Middle frontal gyrus (tissue), 1 donor: ENCODE data around the gene MXRA7.

Source experiments
- DNase-seq: peaks from one replicate; pipeline ENCODE4 v3.0.0-alpha.2; 2015; ENCODE audit warnings: low spot score; ENCODE audit errors: extremely low spot score

MXRA7 gene

GRCh38 chr17:76678330-76678729 lies 32.4 kb downstream of the MXRA7 start:
- DNase-seq = no peak

DNA sequence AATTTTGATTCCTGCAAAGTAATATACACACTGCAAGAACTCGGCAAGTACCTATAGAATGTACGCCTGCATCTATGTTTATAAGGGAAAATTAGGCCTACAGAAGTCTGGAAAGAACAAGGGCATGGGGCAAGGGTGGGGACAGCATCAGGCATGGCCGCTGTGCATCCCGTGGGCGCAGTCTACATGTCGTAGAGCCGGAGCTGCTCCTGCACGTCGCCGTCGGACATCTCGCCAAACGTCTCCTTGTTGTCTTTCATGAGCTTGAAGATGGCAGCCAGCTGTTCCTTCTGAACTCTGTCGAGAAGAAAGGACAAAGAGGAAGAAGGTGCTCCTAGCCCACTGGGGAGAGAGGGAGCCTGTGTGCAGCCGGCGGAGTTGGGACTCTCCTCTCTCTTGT lies 33.4 kb downstream of the MXRA7 start:
- no peak for DNase-seq

DNA sequence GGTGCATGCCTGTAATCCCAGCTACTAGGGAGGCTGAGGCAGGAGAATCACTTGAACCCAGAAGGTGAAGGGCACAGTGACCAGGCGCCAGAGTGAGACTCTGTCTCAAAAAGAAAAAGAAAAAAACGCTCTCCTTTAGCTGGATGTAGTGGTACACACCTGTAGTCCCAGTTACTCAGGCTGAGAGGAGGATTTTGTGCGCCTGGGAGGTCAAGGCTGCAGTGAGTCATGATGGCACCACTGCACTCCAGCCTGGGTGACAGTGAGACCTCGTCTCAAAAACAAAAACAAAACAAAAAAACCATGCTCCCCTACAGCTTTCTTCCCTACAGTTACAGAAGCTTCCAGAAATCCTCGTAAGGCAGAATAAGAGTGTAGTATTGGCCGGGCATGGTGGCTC lies 34.1 kb downstream of the MXRA7 start:
- DNase-seq = no peak

GRCh38 chr17:76675648-76676047 lies 35.1 kb downstream of the MXRA7 start:
- no peak for DNase-seq

GRCh38 chr17:76674600-76674999 lies 36.2 kb downstream of the MXRA7 start:
- DNase-seq = no peak

- no peak for DNase-seq
These were observed 37.0 kb downstream of the MXRA7 start for GRCh38 chr17:76673729-76674128.

- no peak for DNase-seq
These were observed 37.9 kb downstream of the MXRA7 start for GRCh38 chr17:76672892-76673291.

- no peak for DNase-seq
These were observed 38.4 kb downstream of the MXRA7 start for GRCh38 chr17:76672270-76672851.

DNA sequence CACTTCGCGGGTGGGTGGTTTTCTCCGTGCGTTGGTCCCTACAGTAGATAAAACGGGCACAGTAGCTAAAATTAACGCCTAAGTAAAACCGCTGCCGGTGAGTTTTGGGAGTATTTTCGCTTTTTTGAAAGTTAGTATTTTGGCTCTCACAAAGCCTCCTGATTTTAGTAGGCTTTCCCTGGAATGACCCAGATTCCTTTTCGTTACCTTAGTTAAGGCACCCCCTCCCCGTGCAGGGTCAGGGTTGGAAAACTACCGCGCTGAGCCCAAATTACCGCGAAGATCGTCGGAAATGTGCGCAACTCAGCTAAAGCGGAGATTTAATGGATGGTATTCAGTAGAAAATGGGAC lies 38.9 kb downstream of the MXRA7 start:
- DNase-seq = no peak

- DNase-seq = peak; percentile 99
These were observed 39.4 kb downstream of the MXRA7 start for GRCh38 chr17:76671123-76671911.

- no peak for DNase-seq
These were observed 40.0 kb downstream of the MXRA7 start for GRCh38 chr17:76670718-76671122.

GRCh38 chr17:76670020-76670717 lies 40.6 kb downstream of the MXRA7 start:
- no peak for DNase-seq

GRCh38 chr17:76667786-76668453 lies 42.8 kb downstream of the MXRA7 start:
- DNase-seq = no peak

GRCh38 chr17:76667491-76667755 lies 43.3 kb downstream of the MXRA7 start:
- no peak for DNase-seq

DNA sequence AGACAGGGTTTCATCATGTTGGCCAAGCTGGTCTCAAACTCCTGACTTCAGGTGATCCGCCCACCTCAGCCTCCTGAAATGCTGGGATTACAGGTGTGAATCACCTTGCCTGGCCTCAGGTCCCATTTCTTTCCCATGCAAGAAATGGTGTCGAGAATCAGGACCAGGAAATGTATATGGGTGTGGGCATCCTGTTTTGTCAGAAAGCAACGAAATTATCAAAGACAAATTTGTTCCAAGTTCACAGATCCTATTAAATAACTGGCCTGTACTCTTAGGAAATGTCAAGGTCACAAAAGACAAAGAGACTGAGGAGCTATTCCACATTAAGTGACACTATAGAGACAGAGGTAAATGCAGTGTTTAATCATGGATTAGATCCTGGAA lies 50.1 kb downstream of the MXRA7 start:
- DNase-seq = no peak

- DNase-seq = no peak
These were observed 50.7 kb downstream of the MXRA7 start for GRCh38 chr17:76659928-76660655.

- no peak for DNase-seq
These were observed 52.5 kb downstream of the MXRA7 start for GRCh38 chr17:76658242-76658662.

DNA sequence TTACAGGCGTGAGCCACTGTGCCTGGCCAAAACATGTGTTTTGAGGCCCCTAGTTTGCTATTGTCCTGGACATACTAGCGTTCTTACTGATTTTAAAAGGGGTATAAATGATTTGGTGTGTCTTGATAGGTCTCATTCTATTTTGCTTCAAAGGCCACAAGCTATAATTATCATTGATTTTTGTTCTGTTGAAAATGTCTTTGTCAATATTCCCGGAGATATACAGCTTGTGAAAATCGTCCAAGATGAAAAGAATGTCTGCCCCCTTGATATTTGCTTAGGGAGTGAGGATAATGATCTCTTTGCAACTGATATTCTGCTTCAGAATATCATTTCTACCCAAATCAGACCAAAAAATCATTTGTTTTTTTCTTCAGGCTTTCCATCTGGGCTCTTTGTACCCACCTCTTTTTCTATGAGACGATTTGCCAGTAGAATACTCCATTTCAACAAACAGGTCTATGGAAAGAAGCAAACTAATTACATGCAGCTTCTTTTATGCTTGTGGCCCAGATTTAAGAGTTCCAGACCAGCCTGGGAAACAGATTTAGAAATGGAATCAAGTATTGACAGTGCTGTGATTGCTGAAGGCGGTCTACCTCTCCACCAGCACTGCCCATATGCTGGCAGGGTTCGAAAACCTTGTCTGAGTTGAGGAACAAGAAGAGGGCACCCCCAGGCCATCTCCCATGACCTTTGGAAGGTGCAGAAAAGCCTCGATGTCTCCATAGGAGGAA lies 53.1 kb downstream of the MXRA7 start:
- DNase-seq = no peak

DNA sequence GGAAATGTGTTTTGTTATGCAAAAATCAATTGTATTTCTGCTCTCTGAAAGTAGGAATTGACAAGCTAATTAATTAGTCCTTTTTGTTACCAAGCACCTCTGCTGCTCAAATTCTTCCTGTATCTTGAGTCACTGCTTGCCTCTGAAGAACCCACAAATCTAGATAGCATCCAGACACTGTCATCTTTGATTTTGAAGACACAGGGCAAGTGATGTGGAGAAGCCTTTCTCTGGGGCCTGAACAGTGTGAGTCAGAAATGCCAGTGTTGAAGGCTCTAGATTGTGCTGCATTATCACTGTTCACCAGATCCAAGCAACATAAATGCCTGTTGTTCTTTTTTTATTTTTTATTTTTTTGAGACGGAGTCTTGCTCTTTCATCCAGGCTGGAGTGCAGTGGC lies 56.4 kb downstream of the MXRA7 start:
- no peak for DNase-seq

DNA sequence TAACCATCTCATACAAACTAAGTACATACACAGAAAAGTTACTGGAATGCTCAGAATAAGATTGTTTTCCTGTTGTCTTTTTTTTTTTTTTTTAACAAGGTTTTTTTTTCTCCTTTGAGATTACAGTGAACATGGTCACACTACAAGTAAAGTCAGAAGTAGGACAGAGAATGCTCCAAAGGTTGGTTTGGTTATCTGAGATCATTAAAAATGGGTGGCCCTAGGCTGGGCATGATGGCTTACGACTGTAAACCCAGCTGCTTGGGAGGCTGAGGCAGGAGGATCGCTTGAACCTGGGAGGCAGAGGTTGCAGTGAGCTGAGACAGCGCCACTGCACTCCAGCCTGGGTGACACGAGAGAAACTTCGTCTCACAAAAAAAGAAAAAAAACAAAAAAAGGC lies 60.3 kb downstream of the MXRA7 start:
- no peak for DNase-seq

DNA sequence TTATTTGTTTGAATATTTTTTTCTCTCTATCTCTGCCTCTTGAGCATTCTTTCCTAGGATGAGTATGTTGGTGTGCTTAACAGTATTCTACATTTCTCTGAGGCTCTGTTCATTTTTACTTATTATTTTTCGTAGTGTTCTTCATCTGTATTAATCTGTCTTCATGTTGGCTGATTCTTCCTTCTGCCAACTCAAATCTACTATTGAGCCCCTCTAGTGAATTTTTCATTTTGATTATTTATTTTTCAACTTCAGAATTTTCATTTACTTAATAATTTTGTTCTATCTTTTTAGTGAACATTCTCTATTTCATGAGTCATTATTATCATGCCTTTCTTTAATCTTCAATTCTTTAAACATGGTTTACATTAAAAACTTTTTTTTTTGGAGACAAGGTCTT lies 64.1 kb downstream of the MXRA7 start:
- DNase-seq = no peak
